HG03095 (cell line): Measurements from ENCODE around the gene CEP104.

Experiments
- ATAC-seq: cut with Tn5 transposase; IDR thresholded peaks from one replicate; pipeline ENCODE4 v1.9.1; 2021; ENCODE audit warnings: moderate library complexity; ENCODE audit not compliant: unreplicated experiment

Gene CEP104

GRCh38 chr1:3869751-3870301, 12.8 kb upstream of the CEP104 start:
- ATAC-seq = no peak

GRCh38 chr1:3868464-3869006, 11.5 kb upstream of the CEP104 start:
- ATAC-seq = no peak

- ATAC-seq = no peak
These were observed 8.7 kb upstream of the CEP104 start for GRCh38 chr1:3865606-3866160.

GRCh38 chr1:3864884-3865283, 7.9 kb upstream of the CEP104 start:
- ATAC-seq = no peak

- ATAC-seq = no peak
These were observed 6.4 kb upstream of the CEP104 start for GRCh38 chr1:3863231-3863935.

- no peak for ATAC-seq
These were observed 1.4 kb upstream of the CEP104 start for GRCh38 chr1:3858231-3858981.

- no peak for ATAC-seq
These were observed 749 bp upstream of the CEP104 start for GRCh38 chr1:3857791-3858129.

- no peak for ATAC-seq
These were observed 4.1 kb downstream of the CEP104 start for GRCh38 chr1:3852711-3853485.

GRCh38 chr1:3852091-3852490, 4.9 kb downstream of the CEP104 start:
- ATAC-seq = no peak

GRCh38 chr1:3851292-3851691, 5.7 kb downstream of the CEP104 start:
- no peak for ATAC-seq

- no peak for ATAC-seq
These were observed 6.2 kb downstream of the CEP104 start for GRCh38 chr1:3850857-3851256.

- ATAC-seq = no peak
These were observed 9.9 kb downstream of the CEP104 start for GRCh38 chr1:3847081-3847480.

GRCh38 chr1:3846541-3846940, 10.5 kb downstream of the CEP104 start:
- no peak for ATAC-seq

GRCh38 chr1:3842912-3843311, 14.1 kb downstream of the CEP104 start:
- no peak for ATAC-seq

GRCh38 chr1:3841491-3841890, 15.5 kb downstream of the CEP104 start:
- ATAC-seq = no peak

GRCh38 chr1:3838788-3839187, 18.2 kb downstream of the CEP104 start:
- no peak for ATAC-seq

- no peak for ATAC-seq
These were observed 19.3 kb downstream of the CEP104 start for GRCh38 chr1:3837685-3838084.

- ATAC-seq = no peak
These were observed 19.8 kb downstream of the CEP104 start for GRCh38 chr1:3837200-3837599.

GRCh38 chr1:3836421-3836820, 20.6 kb downstream of the CEP104 start:
- ATAC-seq = no peak

- ATAC-seq = no peak
These were observed 22.3 kb downstream of the CEP104 start for GRCh38 chr1:3834701-3835100.

GRCh38 chr1:3831689-3832088, 25.3 kb downstream of the CEP104 start:
- no peak for ATAC-seq
